Measurements from ENCODE around the gene MCOLN2. TPM values are rescaled to one million over a fixed set of nuclear protein-coding genes. Genes with fewer than 3 reads are reported as not detected.

MCOLN2 gene
- total and polyA plus RNA-seq, 3 donors from 2014 or later: 2.5 to 6.3 (median 3.2) TPM

DNA sequence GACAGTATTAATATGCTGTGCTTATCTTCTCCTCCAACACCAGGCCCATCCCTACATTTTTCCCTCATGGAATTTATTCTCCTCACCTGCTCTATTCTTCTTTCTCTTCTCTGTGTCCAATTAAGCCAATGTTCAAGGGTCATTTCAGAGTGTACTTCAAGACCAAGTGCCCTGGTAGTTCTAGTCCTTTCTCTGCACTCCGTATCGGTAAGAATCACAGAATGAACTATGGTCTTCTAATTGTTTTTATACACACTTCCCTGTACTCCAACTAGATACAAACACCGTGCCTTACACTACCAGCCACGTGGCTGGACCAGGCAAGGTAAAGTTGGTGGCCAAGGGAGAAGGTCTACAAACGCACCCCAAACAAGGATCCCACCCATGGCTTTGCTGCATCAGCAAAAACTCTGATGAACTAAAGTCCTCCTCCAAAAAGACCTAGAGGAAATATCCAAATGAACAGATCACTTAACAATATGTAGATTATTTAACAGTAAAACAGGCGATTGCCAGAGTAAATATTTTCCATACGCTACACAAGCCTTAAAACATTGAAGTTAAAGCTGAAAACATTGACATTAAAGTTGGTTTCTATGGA lies 63.8 kb downstream of the MCOLN2 start:
- intact Hi-C loops (cut with DNase I; ENCODE audit: low total_unique reads): no loop called here
- no peaks in the 10 kb centered on the region for H3K9me3 ChIP-seq
- TF ChIP-seq POLR2A (IDR thresholded peaks at IDR 0.05) (no peak), CTCF (IDR thresholded peaks at IDR 0.05) (no peak)
- H3K4me3 ChIP-seq: no peak overlapping the region
- H3K4me1 ChIP-seq: no peaks in the 10 kb centered on the region
- no peak for DNase-seq
- no peaks in the 10 kb centered on the region for H3K36me3 ChIP-seq (ENCODE audit: low read depth, missing control alignments)
- WGBS, 2 donors: 75 to 91% methylated on average over 7 of the region's 7 CpGs
- H3K27ac ChIP-seq: no peak overlapping the region
- no peaks in the 10 kb centered on the region for H3K27me3 ChIP-seq

DNA sequence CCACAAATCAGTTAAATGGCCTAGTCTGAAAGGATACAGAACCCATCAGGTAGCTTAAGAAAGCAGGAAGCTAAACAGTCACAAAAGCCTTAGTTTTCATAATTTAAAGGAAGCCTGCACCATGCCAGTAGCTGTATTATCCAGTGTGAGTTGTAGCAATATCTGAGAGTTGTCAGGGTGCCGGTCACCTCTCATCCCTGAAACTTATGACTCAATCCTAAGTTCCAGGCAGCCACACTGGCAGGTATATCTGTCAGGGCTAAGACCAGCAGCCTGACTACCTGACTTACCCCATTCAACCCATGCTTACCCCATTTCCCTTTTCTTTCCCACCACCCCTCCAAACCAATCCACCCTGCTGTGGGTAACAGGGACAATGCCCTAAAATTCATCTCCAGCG lies 66.1 kb downstream of the MCOLN2 start:
- 91 to 93% methylated on average over 2 of the region's 2 CpGs for WGBS, 2 donors
- no peaks in the 10 kb centered on the region for H3K9me3 ChIP-seq
- no peak overlapping the region for H3K4me3 ChIP-seq
- H3K27me3 ChIP-seq: no peaks in the 10 kb centered on the region
- TF ChIP-seq CTCF (IDR thresholded peaks at IDR 0.05) (no peak), POLR2A (IDR thresholded peaks at IDR 0.05) (no peak)
- no peaks in the 10 kb centered on the region for H3K36me3 ChIP-seq (ENCODE audit: low read depth, missing control alignments)
- no peak overlapping the region for H3K27ac ChIP-seq
- DNase-seq: no peak
- H3K4me1 ChIP-seq: no peaks in the 10 kb centered on the region
- intact Hi-C loops (cut with DNase I; ENCODE audit: low total_unique reads): no loop called here

- H3K27ac ChIP-seq: no peak overlapping the region
- TF ChIP-seq CTCF (IDR thresholded peaks at IDR 0.05) (no peak), POLR2A (IDR thresholded peaks at IDR 0.05) (no peak)
- no peak overlapping the region for H3K4me3 ChIP-seq
- no peaks in the 10 kb centered on the region for H3K36me3 ChIP-seq (ENCODE audit: low read depth, missing control alignments)
- H3K9me3 ChIP-seq: no peaks in the 10 kb centered on the region
- no peaks in the 10 kb centered on the region for H3K4me1 ChIP-seq
- DNase-seq: no peak
- H3K27me3 ChIP-seq: no peaks in the 10 kb centered on the region
- intact Hi-C loops (cut with DNase I; ENCODE audit: low total_unique reads): no loop called here
- WGBS, 2 donors: 84 to 85% methylated on average over 4 of the region's 4 CpGs
Measured at GRCh38 chr1:84930329-84930728, 66.6 kb downstream of the MCOLN2 start.

DNA sequence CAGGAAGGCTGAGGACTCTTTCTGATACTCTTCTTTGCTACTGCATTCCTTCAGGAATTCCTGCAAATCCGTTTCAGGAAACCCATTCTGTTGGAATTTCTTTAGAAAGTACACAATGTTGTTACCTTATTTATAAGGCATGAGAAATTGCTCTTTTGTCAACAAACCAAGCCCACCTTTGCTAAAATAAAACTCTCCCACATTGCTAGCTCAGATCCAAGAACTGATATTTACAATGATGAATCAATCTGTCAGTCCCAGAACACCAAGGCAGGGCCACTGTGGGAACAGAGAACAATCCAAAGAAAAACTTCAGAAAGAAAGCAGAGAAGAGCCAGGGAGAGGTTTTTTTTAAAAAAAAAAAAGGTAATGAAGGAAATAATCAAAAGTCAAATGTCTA lies 67.3 kb downstream of the MCOLN2 start:
- Histone ChIP-seq H3K4me1 (no peaks in the 10 kb centered on the region), H3K9me3 (no peaks in the 10 kb centered on the region), H3K36me3 (ENCODE audit: low read depth, missing control alignments) (no peaks in the 10 kb centered on the region), H3K27me3 (no peaks in the 10 kb centered on the region), H3K4me3 (no peak overlapping the region), H3K27ac (no peak overlapping the region)
- DNase-seq: no peak
- WGBS, 2 donors: 48 to 61% methylated on average over 1 of the region's 1 CpG
- TF ChIP-seq POLR2A (IDR thresholded peaks at IDR 0.05) (no peak), CTCF (IDR thresholded peaks at IDR 0.05) (no peak)
- intact Hi-C loops (cut with DNase I; ENCODE audit: low total_unique reads): no loop called here

DNA sequence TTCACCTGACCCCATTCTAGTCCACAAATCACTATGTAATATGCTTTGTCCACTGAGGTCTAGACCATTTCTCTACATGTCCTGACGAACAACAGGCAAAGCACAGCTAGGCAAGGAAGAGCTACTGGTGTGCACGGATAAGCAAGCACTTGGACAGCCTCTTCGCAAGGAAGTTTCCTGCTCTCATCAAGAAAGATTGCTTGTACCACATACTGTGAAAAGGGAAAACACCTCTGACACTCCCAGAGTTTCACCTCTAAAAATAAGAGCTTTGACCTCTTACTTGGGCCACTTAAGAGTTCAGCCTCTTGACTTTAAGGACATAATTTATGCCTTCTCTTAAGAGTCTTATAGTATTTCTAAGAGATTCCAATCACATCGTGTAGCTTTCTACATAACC lies 67.9 kb downstream of the MCOLN2 start:
- Histone ChIP-seq H3K4me3 (no peak overlapping the region), H3K4me1 (no peaks in the 10 kb centered on the region), H3K36me3 (ENCODE audit: low read depth, missing control alignments) (no peaks in the 10 kb centered on the region), H3K27me3 (no peaks in the 10 kb centered on the region), H3K9me3 (no peaks in the 10 kb centered on the region), H3K27ac (no peak overlapping the region)
- WGBS, 2 donors: 53 to 61% methylated on average over 4 of the region's 4 CpGs
- DNase-seq: no peak
- intact Hi-C loops (cut with DNase I; ENCODE audit: low total_unique reads): no loop called here
- no peak for TF ChIP-seq CTCF (IDR thresholded peaks at IDR 0.05)
- TF ChIP-seq POLR2A (IDR thresholded peaks at IDR 0.05): no peak
